CD14-positive monocyte (primary cell): ENCODE results near the gene MEGF6. TPM values are rescaled to one million over a fixed set of nuclear protein-coding genes. Genes with fewer than 3 reads are reported as not detected.

Experiments used
- DNase-seq, 3 donors: peaks; one replicate each; pipeline ENCODE4 v3.0.0-alpha.2; 2011 to 2022
- H2AFZ ChIP-seq: 2 replicates; pipeline ENCODE4 v1.6.0; 2012; ENCODE audit warnings: mild to moderate bottlenecking, low read depth, low read length, inconsistent platforms; ENCODE audit not compliant: insufficient read depth, poor library complexity, severe bottlenecking
- H3K27ac ChIP-seq, 2 donors: 1 replicate in 1 of 2; 2 replicates in 1 of 2; pipeline ENCODE4 v1.5.1; 2012 to 2013; ENCODE audit warnings: low read length in 2 of 2, control low read depth in 1 of 2, inconsistent platforms in 1 of 2, low read depth in 1 of 2, mild to moderate bottlenecking in 1 of 2
- H3K27me3 ChIP-seq, 2 donors: one replicate each; pipeline versions ENCODE4 v1.6.0 to v1.6.1; 2011 to 2013; ENCODE audit warnings: low read length in 2 of 2; ENCODE audit not compliant: control insufficient read depth in 2 of 2, insufficient read depth in 2 of 2
- H3K36me3 ChIP-seq, 2 donors: replicated peaks in 1 of 2; 1 replicate in 1 of 2; 2 replicates in 1 of 2; pipeline versions ENCODE4 v1.5.1 to v1.6.1; 2012 to 2013; ENCODE audit warnings: low read length in 2 of 2, control low read depth in 1 of 2, inconsistent platforms in 1 of 2, mild to moderate bottlenecking in 1 of 2; ENCODE audit not compliant: insufficient read depth in 2 of 2, control insufficient read depth in 1 of 2
- H3K4me1 ChIP-seq, 2 donors: 1 replicate in 1 of 2; 2 replicates in 1 of 2; pipeline versions ENCODE4 v1.5.1 to v1.6.1; 2012 to 2013; ENCODE audit warnings: low read length in 2 of 2, control low read depth in 1 of 2, inconsistent platforms in 1 of 2, mild to moderate bottlenecking in 1 of 2, moderate library complexity in 1 of 2; ENCODE audit not compliant: insufficient read depth in 2 of 2, control insufficient read depth in 1 of 2
- H3K4me2 ChIP-seq: replicated peaks from 2 replicates; pipeline ENCODE3; 2012; ENCODE audit warnings: low read length, moderate library complexity, mild to moderate bottlenecking; ENCODE audit not compliant: poor library complexity, severe bottlenecking; ENCODE audit errors: extremely low read depth
- H3K4me3 ChIP-seq, 3 experiments: fragments of 200-600 bp in 1 of 3; sonication (generic) in 1 of 3; replicated peaks in 1 of 3; 1 replicate in 2 of 3; 2 replicates in 1 of 3; pipeline ENCODE4 v1.5.1; 2011 to 2013; ENCODE audit warnings: low read length in 3 of 3, mild to moderate bottlenecking in 3 of 3, control low read depth in 2 of 3, low read depth in 2 of 3, inconsistent platforms in 1 of 3, moderate library complexity in 1 of 3
- H3K79me2 ChIP-seq: 2 replicates; pipeline ENCODE4 v1.6.0; 2012; ENCODE audit warnings: mild to moderate bottlenecking, control low read depth, inconsistent platforms, low read length, moderate library complexity; ENCODE audit not compliant: insufficient read depth
- H3K9ac ChIP-seq: 2 replicates; pipeline ENCODE4 v1.6.0; 2017; ENCODE audit warnings: low read length, mild to moderate bottlenecking; ENCODE audit not compliant: insufficient read depth, poor library complexity, severe bottlenecking
- H3K9me3 ChIP-seq, 2 donors: replicated peaks in 1 of 2; 1 replicate in 1 of 2; 2 replicates in 1 of 2; pipeline versions ENCODE4 v1.5.1 to v1.6.1; 2012 to 2013; ENCODE audit warnings: low read length in 2 of 2, control low read depth in 1 of 2; ENCODE audit not compliant: control insufficient read depth in 1 of 2, insufficient read depth in 1 of 2
- H4K20me1 ChIP-seq: 2 replicates; pipeline ENCODE4 v1.6.0; 2012; ENCODE audit warnings: mild to moderate bottlenecking, low read length, control low read depth, moderate library complexity; ENCODE audit not compliant: insufficient read depth
- H3K27ac Mint-ChIP-seq, 7 donors: one replicate each; pipeline ENCODE4 v1.8.0; 2020; ENCODE audit warnings: mild to moderate bottlenecking in 7 of 7, mixed read lengths in 7 of 7, moderate library complexity in 6 of 7, inconsistent platforms in 2 of 7
- H3K27me3 Mint-ChIP-seq, 3 donors: one replicate each; pipeline ENCODE4 v1.8.0; 2021 to 2022; ENCODE audit warnings: low read depth in 3 of 3, mild to moderate bottlenecking in 3 of 3, mixed read lengths in 3 of 3, moderate library complexity in 3 of 3, inconsistent platforms in 1 of 3
- H3K36me3 Mint-ChIP-seq, 2 donors: one replicate each; pipeline ENCODE4 v1.8.0; 2020; ENCODE audit warnings: mixed read lengths in 2 of 2, inconsistent platforms in 1 of 2, mild to moderate bottlenecking in 1 of 2
- H3K4me1 Mint-ChIP-seq: one replicate; pipeline ENCODE4 v1.8.0; 2020; ENCODE audit warnings: mild to moderate bottlenecking, mixed read lengths
- H3K4me3 Mint-ChIP-seq, 2 donors: one replicate each; pipeline ENCODE4 v1.8.0; 2020; ENCODE audit warnings: mild to moderate bottlenecking in 2 of 2, mixed read lengths in 2 of 2, moderate library complexity in 1 of 2
- H3K9me3 Mint-ChIP-seq, 7 donors: one replicate each; pipeline ENCODE4 v1.8.0; 2020 to 2022; ENCODE audit warnings: mixed read lengths in 7 of 7, mild to moderate bottlenecking in 6 of 7, moderate library complexity in 6 of 7, inconsistent platforms in 2 of 7
- WGBS: methylation state at CpG from one replicate; pipeline ENCODE4 v1.1.5; 2013; ENCODE audit warnings: missing lambda C conversion rate; ENCODE audit not compliant: insufficient coverage; 5-methylcytosine and 5-hydroxymethylcytosine counted together
- intact Hi-C, 2 donors: fragments of 100-400 bp; cut with micrococcal nuclease; formaldehyde crosslinking; loops; one replicate each; pipeline versions ENCODE4 v1.15.0 to v1.15.1; 2023
- polyA plus RNA-seq, 3 donors: library from polyadenylated mRNA; depleted of rRNA in 1 of 3; unstranded in 2 of 3; stranded (reverse) in 1 of 3; fragments of 300-500 nt in 2 of 3; fragments of >200 nt in 1 of 3; fragmentation: Illumina TruSeq in 2 of 3; gene quantifications; 1 replicate in 2 of 3; 2 replicates in 1 of 3; pipeline ENCODE4 v1.2.3, GENCODE V29; 2012 to 2021
- TF ChIP-seq, protein P1 (sequence below): fragments of 200-600 bp; IDR thresholded peaks from one replicate; pipeline ENCODE4 v1.8.0; 2022; ENCODE audit warnings: antibody characterized with exemption, mild to moderate bottlenecking

MEGF6 gene
- polyA plus RNA-seq, 3 donors, result 0.39 to 3.8 (median 1.2) TPM

GRCh38 chr1:3444298-3444697 is 167.0 kb downstream of the MEGF6 start:
- Histone ChIP-seq H3K9me3 (peaks cover 0 to 7% of the 10 kb centered on the region in 2 donors), H3K4me3 (no peak overlapping the region), H3K4me1 (no peaks in the 10 kb centered on the region), H4K20me1 (no peaks in the 10 kb centered on the region), H3K27me3 (no peaks in the 10 kb centered on the region), H3K9ac (no peak overlapping the region), H3K36me3 (no peaks in the 10 kb centered on the region), H3K79me2 (no peaks in the 10 kb centered on the region), H3K27ac (no peak overlapping the region), H3K4me2 (no peak overlapping the region), H2AFZ (no peak overlapping the region)
- TF ChIP-seq, protein P1, sequence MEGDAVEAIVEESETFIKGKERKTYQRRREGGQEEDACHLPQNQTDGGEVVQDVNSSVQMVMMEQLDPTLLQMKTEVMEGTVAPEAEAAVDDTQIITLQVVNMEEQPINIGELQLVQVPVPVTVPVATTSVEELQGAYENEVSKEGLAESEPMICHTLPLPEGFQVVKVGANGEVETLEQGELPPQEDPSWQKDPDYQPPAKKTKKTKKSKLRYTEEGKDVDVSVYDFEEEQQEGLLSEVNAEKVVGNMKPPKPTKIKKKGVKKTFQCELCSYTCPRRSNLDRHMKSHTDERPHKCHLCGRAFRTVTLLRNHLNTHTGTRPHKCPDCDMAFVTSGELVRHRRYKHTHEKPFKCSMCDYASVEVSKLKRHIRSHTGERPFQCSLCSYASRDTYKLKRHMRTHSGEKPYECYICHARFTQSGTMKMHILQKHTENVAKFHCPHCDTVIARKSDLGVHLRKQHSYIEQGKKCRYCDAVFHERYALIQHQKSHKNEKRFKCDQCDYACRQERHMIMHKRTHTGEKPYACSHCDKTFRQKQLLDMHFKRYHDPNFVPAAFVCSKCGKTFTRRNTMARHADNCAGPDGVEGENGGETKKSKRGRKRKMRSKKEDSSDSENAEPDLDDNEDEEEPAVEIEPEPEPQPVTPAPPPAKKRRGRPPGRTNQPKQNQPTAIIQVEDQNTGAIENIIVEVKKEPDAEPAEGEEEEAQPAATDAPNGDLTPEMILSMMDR, result no peak
- H3K9me3 Mint-ChIP-seq, result peaks cover 2 to 22% (median 11%) of the 10 kb centered on the region in 7 donors
- intact Hi-C loops, result loop anchor here in 1 of 2 donors (10.0 kb wide), 1 partner anchor 151 kb away; no protein-coding TSS in a partner anchor
- no peak overlapping the region for H3K4me3 Mint-ChIP-seq
- WGBS, result 87% methylated on average over 5 of the region's 18 CpGs
- DNase-seq, result no peak
- H3K36me3 Mint-ChIP-seq, result no peaks in the 10 kb centered on the region
- H3K4me1 Mint-ChIP-seq, result no peaks in the 10 kb centered on the region
- H3K27ac Mint-ChIP-seq, result no peak overlapping the region
- H3K27me3 Mint-ChIP-seq, result peaks cover 10 to 15% (median 13%) of the 10 kb centered on the region in 3 donors

- Mint-ChIP-seq H3K27me3 (peaks cover 12 to 13% (median 13%) of the 10 kb centered on the region in 3 donors), H3K4me3 (no peak overlapping the region), H3K36me3 (no peaks in the 10 kb centered on the region), H3K9me3 (peaks cover 2 to 19% (median 11%) of the 10 kb centered on the region in 7 donors), H3K4me1 (no peaks in the 10 kb centered on the region), H3K27ac (no peak overlapping the region)
- Histone ChIP-seq H3K9ac (no peak overlapping the region), H3K4me2 (no peak overlapping the region), H3K9me3 (peaks cover 0 to 7% of the 10 kb centered on the region in 2 donors), H3K27me3 (no peaks in the 10 kb centered on the region), H2AFZ (no peak overlapping the region), H3K36me3 (no peaks in the 10 kb centered on the region), H3K27ac (no peak overlapping the region), H4K20me1 (no peaks in the 10 kb centered on the region), H3K79me2 (no peaks in the 10 kb centered on the region), H3K4me3 (no peak overlapping the region), H3K4me1 (no peaks in the 10 kb centered on the region)
- intact Hi-C loops, result loop anchor here in 1 of 2 donors (10.0 kb wide), 1 partner anchor 151 kb away; no protein-coding TSS in a partner anchor
- WGBS, result 89% methylated on average over 5 of the region's 7 CpGs
- no peak for DNase-seq
- TF ChIP-seq, protein P1, result no peak
These were observed 167.5 kb downstream of the MEGF6 start for GRCh38 chr1:3443807-3444206.
